ENCODE measurements around the gene AP3D1. TPM values are rescaled to one million over a fixed set of nuclear protein-coding genes. Genes with fewer than 3 reads are reported as not detected.
"Not testable (repeated sequence)": the region's sequence is repeated elsewhere in the genome, so short reads cannot be mapped to it uniquely, and the experiment has no call there.

AP3D1 gene
- total RNA-seq: 97.2 and 109 TPM in 2 replicates

DNA sequence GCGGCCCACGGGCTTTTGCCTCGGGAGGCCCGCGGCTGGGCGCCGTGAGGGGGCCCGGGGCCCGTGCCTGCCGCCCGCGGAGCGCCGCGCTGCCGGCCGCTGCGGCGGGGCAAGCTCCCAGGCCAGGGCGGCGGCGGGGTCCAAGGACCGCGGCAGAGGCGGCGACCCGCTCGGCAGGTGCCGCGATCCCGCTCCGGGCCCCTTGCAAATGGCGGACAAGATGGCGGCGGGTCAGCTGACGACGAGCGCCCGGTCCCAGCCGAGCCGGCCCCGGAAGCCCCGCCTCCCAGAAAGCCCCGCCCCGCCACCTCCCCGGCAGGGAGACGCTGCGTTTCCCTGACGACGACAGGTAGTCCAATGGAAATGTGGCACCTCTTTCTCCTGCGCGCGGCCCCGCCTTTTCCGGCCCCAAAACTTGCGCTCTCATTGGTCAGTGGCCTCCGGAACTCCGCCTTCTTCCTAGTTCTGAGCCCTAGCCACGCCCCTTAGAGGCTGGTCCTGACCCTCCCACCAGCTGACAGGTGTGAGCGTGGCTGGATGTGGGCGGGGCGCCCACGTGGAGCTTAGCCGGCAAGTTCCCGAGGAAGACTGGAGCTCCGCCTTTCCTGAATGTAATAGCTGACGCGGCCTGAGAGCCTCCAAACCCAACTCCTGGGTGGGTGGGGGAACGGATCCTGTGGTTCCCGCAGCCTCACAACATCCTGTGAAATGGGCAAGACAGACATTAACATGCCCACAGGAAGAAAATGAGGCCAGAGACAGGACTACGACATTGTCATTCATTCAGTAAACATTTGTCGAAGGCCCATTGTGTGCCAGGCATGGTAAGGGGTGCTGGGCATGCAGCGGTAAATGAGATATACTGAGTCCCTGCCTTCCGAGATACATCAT lies at the start of gene AP3D1:
Gene AP3D1, minus strand, starts transcription at position 228 of the 891 bp plus-strand sequence. CDS start 232 bp downstream, outside the sequence.
- peak within 1 kb of the TSS; percentile 83 for H3K4me3 Mint-ChIP-seq
- TF ChIP-seq, protein P1, sequence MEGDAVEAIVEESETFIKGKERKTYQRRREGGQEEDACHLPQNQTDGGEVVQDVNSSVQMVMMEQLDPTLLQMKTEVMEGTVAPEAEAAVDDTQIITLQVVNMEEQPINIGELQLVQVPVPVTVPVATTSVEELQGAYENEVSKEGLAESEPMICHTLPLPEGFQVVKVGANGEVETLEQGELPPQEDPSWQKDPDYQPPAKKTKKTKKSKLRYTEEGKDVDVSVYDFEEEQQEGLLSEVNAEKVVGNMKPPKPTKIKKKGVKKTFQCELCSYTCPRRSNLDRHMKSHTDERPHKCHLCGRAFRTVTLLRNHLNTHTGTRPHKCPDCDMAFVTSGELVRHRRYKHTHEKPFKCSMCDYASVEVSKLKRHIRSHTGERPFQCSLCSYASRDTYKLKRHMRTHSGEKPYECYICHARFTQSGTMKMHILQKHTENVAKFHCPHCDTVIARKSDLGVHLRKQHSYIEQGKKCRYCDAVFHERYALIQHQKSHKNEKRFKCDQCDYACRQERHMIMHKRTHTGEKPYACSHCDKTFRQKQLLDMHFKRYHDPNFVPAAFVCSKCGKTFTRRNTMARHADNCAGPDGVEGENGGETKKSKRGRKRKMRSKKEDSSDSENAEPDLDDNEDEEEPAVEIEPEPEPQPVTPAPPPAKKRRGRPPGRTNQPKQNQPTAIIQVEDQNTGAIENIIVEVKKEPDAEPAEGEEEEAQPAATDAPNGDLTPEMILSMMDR (IDR thresholded peaks at IDR 0.05): no peak
- ATAC-seq (ENCODE audit: low read depth) (peak; percentile 92), DNase-seq (peak; percentile 99)
- peaks cover 6% of the 10 kb centered on the region for H3K36me3 Mint-ChIP-seq (ENCODE audit: low read depth)
- no peaks in the 10 kb centered on the region for H3K9me3 Mint-ChIP-seq
- ChIA-PET POLR2A (interaction anchor here (0.5 to 2.1 kb wide), 24 partner anchors 12 to 467 kb away, joined by 3 to 8 read pairs (median 4); partner anchors contain the start of genes DOT1L and PLEKHJ1), CTCF (interaction anchor here (0.6 to 1.4 kb wide), 4 partner anchors 20 to 133 kb away, joined by 3 to 4 read pairs (median 3); no protein-coding TSS in a partner anchor)
- peaks cover 41% of the 10 kb centered on the region for H3K4me1 Mint-ChIP-seq
- intact Hi-C loops (cut with micrococcal nuclease): loop anchor here (1.0 to 5.0 kb wide), 9 partner anchors 12 to 471 kb away; partner anchors contain the start of genes DOT1L, IZUMO4, LSM7 and MKNK2
- peak within 1 kb of the TSS; percentile 70 for H3K27ac Mint-ChIP-seq
- H3K27me3 Mint-ChIP-seq: no peaks in the 10 kb centered on the region

GRCh38 chr19:2200624-2201294 lies 49.4 kb upstream of the AP3D1 start:
- DNase-seq; POLR2A ChIA-PET; intact Hi-C loops (cut with micrococcal nuclease); H3K4me3 Mint-ChIP-seq; H3K9me3 Mint-ChIP-seq; ATAC-seq (ENCODE audit: low read depth); H3K27me3 Mint-ChIP-seq; H3K27ac Mint-ChIP-seq; H3K4me1 Mint-ChIP-seq; CTCF ChIA-PET: not testable (repeated sequence)
- peaks cover 58% of the 10 kb centered on the region for H3K36me3 Mint-ChIP-seq (ENCODE audit: low read depth)

DNA sequence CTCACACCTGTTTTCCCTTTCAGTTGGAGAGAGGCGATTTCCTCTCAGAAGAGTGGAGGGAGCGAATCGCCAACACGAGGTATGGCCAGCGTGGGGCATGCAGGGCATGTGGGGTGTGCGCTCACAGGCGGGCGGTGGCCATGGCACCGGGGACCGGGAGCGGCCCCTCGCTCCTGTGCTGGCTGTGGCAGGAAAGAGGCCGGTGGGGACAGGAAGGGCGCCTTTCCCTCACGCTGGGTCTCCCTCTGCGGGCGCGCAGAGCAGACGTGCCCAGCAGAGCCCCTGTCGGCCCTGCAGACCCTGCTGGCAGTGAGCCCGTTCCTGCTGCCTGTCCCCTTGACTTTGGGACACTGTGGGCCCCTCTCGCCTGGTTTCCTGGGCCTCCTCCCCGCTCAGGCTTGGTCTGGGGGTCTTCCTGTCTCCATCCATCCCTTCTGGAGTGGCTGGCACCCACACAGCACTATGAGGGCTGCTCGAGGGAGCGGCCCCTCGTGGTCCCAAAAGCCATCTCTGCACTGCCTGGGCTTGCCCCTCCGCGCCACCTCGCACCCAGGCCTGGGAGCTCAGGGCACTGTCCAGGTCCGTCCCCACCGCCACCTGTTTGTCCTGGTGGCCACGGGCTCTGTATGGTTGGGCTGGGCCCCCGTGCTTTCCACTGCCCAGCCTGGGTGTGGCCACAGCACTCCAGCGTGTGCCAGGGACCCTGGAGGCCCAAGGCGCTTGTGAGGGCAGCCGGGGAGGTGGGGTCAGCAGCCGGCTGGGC lies 48.7 kb upstream of the AP3D1 start:
- TF ChIP-seq, protein P1 (IDR thresholded peaks at IDR 0.05): no peak
- no peak overlapping the region for H3K4me3 Mint-ChIP-seq
- DNase-seq (no peak), ATAC-seq (ENCODE audit: low read depth) (peak; percentile 18)
- H3K36me3 Mint-ChIP-seq (ENCODE audit: low read depth): peaks cover 59% of the 10 kb centered on the region
- H3K9me3 Mint-ChIP-seq: no peaks in the 10 kb centered on the region
- ChIA-PET POLR2A (no interaction called here), CTCF (interaction anchor here (1.0 to 1.4 kb wide), 2 partner anchors 42 to 44 kb away, joined by 4 to 5 read pairs; no protein-coding TSS in a partner anchor)
- H3K27ac Mint-ChIP-seq: no peak overlapping the region
- peaks cover 8% of the 10 kb centered on the region for H3K4me1 Mint-ChIP-seq
- no peaks in the 10 kb centered on the region for H3K27me3 Mint-ChIP-seq
- intact Hi-C loops (cut with micrococcal nuclease): loop anchor here (5.0 kb wide), 1 partner anchor 43 kb away; no protein-coding TSS in a partner anchor

DNA sequence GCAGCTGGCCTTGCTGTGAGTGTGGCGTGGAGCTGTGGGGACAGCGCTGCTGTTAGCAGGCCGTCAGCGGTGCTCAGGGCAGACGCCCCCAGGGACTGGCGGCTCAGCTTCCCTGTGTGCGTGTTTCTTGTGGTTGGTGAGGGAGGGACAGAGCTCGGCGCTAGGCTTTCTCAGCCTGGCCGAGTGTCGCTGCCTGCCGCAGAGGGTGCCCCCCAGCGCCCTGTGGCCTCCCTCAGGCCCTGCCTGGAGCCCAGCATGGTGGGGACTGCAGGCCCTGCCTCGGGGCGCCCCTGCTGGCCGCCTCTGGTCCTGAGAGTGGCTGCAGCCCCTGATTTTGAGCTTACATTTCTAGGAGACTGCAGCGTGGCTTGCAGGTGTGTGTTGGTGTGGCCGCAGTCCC lies 47.8 kb upstream of the AP3D1 start:
- Mint-ChIP-seq H3K4me3 (no peak overlapping the region), H3K27ac (no peak overlapping the region), H3K4me1 (peaks cover 8% of the 10 kb centered on the region), H3K27me3 (no peaks in the 10 kb centered on the region), H3K36me3 (ENCODE audit: low read depth) (peaks cover 60% of the 10 kb centered on the region), H3K9me3 (no peaks in the 10 kb centered on the region)
- CTCF ChIA-PET: interaction anchor here (1.0 to 1.4 kb wide), 2 partner anchors 41 to 43 kb away, joined by 4 to 5 read pairs; no protein-coding TSS in a partner anchor
- intact Hi-C loops (cut with micrococcal nuclease): loop anchor here (5.0 kb wide), 1 partner anchor 42 kb away; no protein-coding TSS in a partner anchor
- DNase-seq: no peak
- ATAC-seq (ENCODE audit: low read depth): peak; percentile 52
- TF ChIP-seq, protein P1 (IDR thresholded peaks at IDR 0.05): no peak
- POLR2A ChIA-PET: no interaction called here

DNA sequence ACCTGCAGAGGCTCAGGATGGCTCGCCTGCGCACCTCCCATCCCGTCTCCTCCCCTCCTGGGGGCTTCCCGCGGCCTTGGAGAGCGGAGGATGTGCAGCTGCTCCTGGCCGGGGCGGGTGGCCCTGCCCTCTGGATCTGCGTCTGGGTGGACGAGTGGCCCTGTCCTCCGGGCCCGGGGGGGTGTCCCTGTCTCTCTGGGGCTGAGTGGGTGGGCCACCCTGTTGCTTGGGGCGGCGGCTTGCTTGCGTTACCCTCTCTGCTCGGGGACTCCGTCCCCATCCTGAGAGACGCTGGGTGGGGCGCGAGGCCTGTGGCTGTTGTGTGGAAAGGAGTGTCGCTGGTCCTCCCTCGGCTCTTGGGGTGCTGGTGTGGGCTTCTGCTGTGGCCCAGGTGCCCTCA lies 47.0 kb upstream of the AP3D1 start:
- no peaks in the 10 kb centered on the region for H3K9me3 Mint-ChIP-seq
- no peak for DNase-seq
- H3K4me1 Mint-ChIP-seq: peaks cover 5% of the 10 kb centered on the region
- ATAC-seq (ENCODE audit: low read depth): no peak
- peaks cover 62% of the 10 kb centered on the region for H3K36me3 Mint-ChIP-seq (ENCODE audit: low read depth)
- no peak overlapping the region for H3K27ac Mint-ChIP-seq
- TF ChIP-seq, protein P1 (IDR thresholded peaks at IDR 0.05): no peak
- intact Hi-C loops (cut with micrococcal nuclease): loop anchor here (5.0 kb wide), 1 partner anchor 41 kb away; no protein-coding TSS in a partner anchor
- POLR2A ChIA-PET: interaction anchor here (0.5 kb wide), 1 partner anchor 37 kb away, joined by 4 read pairs; no protein-coding TSS in a partner anchor
- no peaks in the 10 kb centered on the region for H3K27me3 Mint-ChIP-seq
- H3K4me3 Mint-ChIP-seq: no peak overlapping the region
- CTCF ChIA-PET: interaction anchor here (1.4 kb wide), 1 partner anchor 42 kb away, joined by 5 read pairs; no protein-coding TSS in a partner anchor
